Pancreas (tissue), 10 donors: ENCODE measurements around the gene DLG2. TPM values are rescaled to one million over a fixed set of nuclear protein-coding genes. Genes with fewer than 3 reads are reported as not detected.

Experiments
- ATAC-seq, 4 donors: fragments of 200-7000 bp; cut with Tn5 transposase; one replicate each; pipeline versions ENCODE4 v1.8.0 to v1.9.1; 2020; ENCODE audit warnings: mild to moderate bottlenecking in 4 of 4, moderate library complexity in 4 of 4
- DNase-seq, 6 donors: peaks; one replicate each; pipeline ENCODE4 v3.0.0-alpha.2; 2020
- FAIRE-seq: peaks from 2 replicates; lab custom pipeline; 2012; peaks lifted over from hg19 to GRCh38; lab: Jason Lieb, UNC
- H3K27ac ChIP-seq, 4 donors: fragments of 200-600 bp; sonication (generic); 1 replicate in 3 of 4; 2 replicates in 1 of 4; pipeline versions ENCODE4 v1.5.0 to v1.8.0; 2020
- H3K27me3 ChIP-seq, 4 donors: fragments of 200-600 bp; one replicate each; pipeline ENCODE4 v1.8.0; 2021
- H3K36me3 ChIP-seq, 3 donors: fragments of 200-600 bp; sonication (generic) in 1 of 3; one replicate each; pipeline versions ENCODE4 v1.5.0 to v1.8.0; 2020 to 2021
- H3K4me1 ChIP-seq, 3 donors: fragments of 200-600 bp; one replicate each; pipeline ENCODE4 v1.8.0; 2021
- H3K4me3 ChIP-seq, 4 donors: fragments of 200-600 bp; sonication (generic) in 2 of 4; one replicate each; pipeline versions ENCODE4 v1.5.0 to v1.8.0; 2020 to 2021
- H3K9me3 ChIP-seq, 4 donors: fragments of 200-600 bp; one replicate each; pipeline ENCODE4 v1.8.0; 2021
- whole genome bisulfite sequencing, 2 donors: extraction: QIAGEN DNeasy Blood & Tissue Kit; methylation state at CpG; one replicate each; pipeline ENCODE4 v1.1.7; 2013; 5-methylcytosine and 5-hydroxymethylcytosine counted together
- intact Hi-C, 3 donors: fragments of 100-400 bp; cut with DNase I; formaldehyde crosslinking; loops; one replicate each; pipeline versions ENCODE4 v1.11.1 to v1.14.2; 2022
- polyA plus RNA-seq, 2 donors: library from polyadenylated mRNA; stranded (reverse); fragments of 200-250 nt; gene quantifications; one replicate each; pipeline ENCODE4 v1.2.3, GENCODE V29; 2013
- total RNA-seq, 6 donors: library from RNA; stranded (reverse); fragmentation: NEBNext Ultra II Directional in 4 of 6; extraction: Animal tissue kit (Norgen Biotek cat#: 25700) in 4 of 6; gene quantifications; one replicate each; pipeline versions ENCODE4 v1.2.1 to v1.2.4, GENCODE V29; 2021 to 2023
- TF ChIP-seq, protein P1 (sequence below), 4 donors: fragments of 200-600 bp; sonication (generic) in 3 of 4; IDR thresholded peaks; one replicate each; pipeline versions ENCODE4 v1.5.0 to v1.8.0; 2021; ENCODE audit warnings: antibody characterized with exemption in 4 of 4
- donor health status: healthy with polysubstance abuse.
- donor health status: DM: no; HTN: no; CAD: no; lungs with moderate emphysema.
- donor health status: DM: no; HTN: no; CAD: no.
- donor health status: control.
- donor health status: control.
- donor health status: Bipolar disorder and iron deficiency.
- donor health status: DM: yes; HTN: yes; CAD: no.
- donor health status: DM: no; HTN: no; CAD: no.
- donor health status: DM: no; HTN: no; CAD: no.
- donor health status: DM: yes; HTN: yes; CAD: no.

The DLG2 gene
- total and polyA plus RNA-seq, 8 donors, result 1.2 to 5.4 (median 3.6) TPM

GRCh38 chr11:83727251-83727650 lies 1899.9 kb downstream of the DLG2 start:
- TF ChIP-seq, protein P1, sequence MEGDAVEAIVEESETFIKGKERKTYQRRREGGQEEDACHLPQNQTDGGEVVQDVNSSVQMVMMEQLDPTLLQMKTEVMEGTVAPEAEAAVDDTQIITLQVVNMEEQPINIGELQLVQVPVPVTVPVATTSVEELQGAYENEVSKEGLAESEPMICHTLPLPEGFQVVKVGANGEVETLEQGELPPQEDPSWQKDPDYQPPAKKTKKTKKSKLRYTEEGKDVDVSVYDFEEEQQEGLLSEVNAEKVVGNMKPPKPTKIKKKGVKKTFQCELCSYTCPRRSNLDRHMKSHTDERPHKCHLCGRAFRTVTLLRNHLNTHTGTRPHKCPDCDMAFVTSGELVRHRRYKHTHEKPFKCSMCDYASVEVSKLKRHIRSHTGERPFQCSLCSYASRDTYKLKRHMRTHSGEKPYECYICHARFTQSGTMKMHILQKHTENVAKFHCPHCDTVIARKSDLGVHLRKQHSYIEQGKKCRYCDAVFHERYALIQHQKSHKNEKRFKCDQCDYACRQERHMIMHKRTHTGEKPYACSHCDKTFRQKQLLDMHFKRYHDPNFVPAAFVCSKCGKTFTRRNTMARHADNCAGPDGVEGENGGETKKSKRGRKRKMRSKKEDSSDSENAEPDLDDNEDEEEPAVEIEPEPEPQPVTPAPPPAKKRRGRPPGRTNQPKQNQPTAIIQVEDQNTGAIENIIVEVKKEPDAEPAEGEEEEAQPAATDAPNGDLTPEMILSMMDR (IDR thresholded peaks at IDR 0.05), result no peak
- intact Hi-C loops, result no loop called here
- ATAC-seq, result peak; percentile 57 to 74 (median 63)
- no peak for FAIRE-seq
- Histone ChIP-seq H3K4me1 (peaks cover 7 to 29% (median 14%) of the 10 kb centered on the region in 3 donors), H3K27me3 (no peaks in the 10 kb centered on the region), H3K9me3 (no peaks in the 10 kb centered on the region), H3K27ac (no peak overlapping the region), H3K4me3 (no peak overlapping the region), H3K36me3 (no peaks in the 10 kb centered on the region)
- DNase-seq, result peak in 4 of 6 donors; percentile 23 to 64 (median 48)
- 53 to 57% methylated on average over 1 of the region's 1 CpG for WGBS, 2 donors

GRCh38 chr11:83726316-83726715 lies 1900.8 kb downstream of the DLG2 start:
- TF ChIP-seq, protein P1 (IDR thresholded peaks at IDR 0.05), result no peak
- no peak for DNase-seq
- Histone ChIP-seq H3K9me3 (no peaks in the 10 kb centered on the region), H3K36me3 (no peaks in the 10 kb centered on the region), H3K27ac (no peak overlapping the region), H3K27me3 (no peaks in the 10 kb centered on the region), H3K4me1 (peaks cover 7 to 29% (median 14%) of the 10 kb centered on the region in 3 donors), H3K4me3 (no peak overlapping the region)
- 75 to 81% methylated on average over 2 of the region's 2 CpGs for WGBS, 2 donors
- FAIRE-seq, result no peak
- no peak for ATAC-seq
- intact Hi-C loops, result no loop called here

DNA sequence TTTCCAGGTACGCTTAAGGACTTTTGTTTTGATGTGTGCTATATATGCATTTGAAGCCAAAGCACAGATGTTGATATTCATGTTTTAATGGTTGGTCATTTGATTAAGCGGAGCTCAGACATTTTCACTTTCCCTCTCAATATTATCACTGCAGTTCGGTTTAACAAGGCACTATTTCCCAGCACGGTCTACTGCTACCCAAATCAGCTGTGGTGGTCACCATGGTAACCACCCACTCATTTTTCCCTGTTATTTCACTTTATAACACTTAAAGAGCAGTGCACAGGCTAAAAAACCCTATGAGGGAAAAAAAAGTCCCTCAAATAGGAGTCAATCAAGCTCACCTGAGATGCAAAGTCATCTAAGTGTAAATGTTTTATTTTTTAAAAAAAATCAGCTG lies 1901.4 kb downstream of the DLG2 start:
- H3K4me3 ChIP-seq, result no peak overlapping the region
- DNase-seq, result no peak
- ATAC-seq, result no peak
- TF ChIP-seq, protein P1 (IDR thresholded peaks at IDR 0.05), result no peak
- no peaks in the 10 kb centered on the region for H3K36me3 ChIP-seq
- 58 to 63% methylated on average over 4 of the region's 4 CpGs for WGBS, 2 donors
- no peak for FAIRE-seq
- intact Hi-C loops, result no loop called here
- no peaks in the 10 kb centered on the region for H3K27me3 ChIP-seq
- no peak overlapping the region for H3K27ac ChIP-seq
- no peaks in the 10 kb centered on the region for H3K9me3 ChIP-seq
- H3K4me1 ChIP-seq, result peaks cover 7 to 29% (median 14%) of the 10 kb centered on the region in 3 donors

GRCh38 chr11:83725269-83725560 lies 1901.9 kb downstream of the DLG2 start:
- 11 to 17% methylated on average over 4 of the region's 4 CpGs for WGBS, 2 donors
- Histone ChIP-seq H3K27ac (peak overlapping the region in 2 of 4 donors; percentile 78 to 79), H3K9me3 (no peaks in the 10 kb centered on the region), H3K4me1 (peaks cover 7 to 29% (median 14%) of the 10 kb centered on the region in 3 donors), H3K27me3 (no peaks in the 10 kb centered on the region), H3K4me3 (peak overlapping the region in 2 of 4 donors; percentile 37 to 45), H3K36me3 (no peaks in the 10 kb centered on the region)
- peak in 1 of 4 donors; percentile 10 for ATAC-seq
- intact Hi-C loops, result no loop called here
- TF ChIP-seq, protein P1 (IDR thresholded peaks at IDR 0.05), result no peak
- no peak for DNase-seq
- FAIRE-seq, result no peak

GRCh38 chr11:83723999-83724398 lies 1903.1 kb downstream of the DLG2 start:
- FAIRE-seq (no peak), ATAC-seq (peak; percentile 67 to 85 (median 78)), DNase-seq (peak in 3 of 6 donors; percentile 36 to 58 (median 44))
- Histone ChIP-seq H3K4me1 (peaks cover 7 to 29% (median 14%) of the 10 kb centered on the region in 3 donors), H3K4me3 (peak overlapping the region in 3 of 4 donors; percentile 23 to 45 (median 37)), H3K9me3 (no peaks in the 10 kb centered on the region), H3K27me3 (no peaks in the 10 kb centered on the region), H3K27ac (peak overlapping the region in 3 of 4 donors; percentile 47 to 79 (median 78)), H3K36me3 (no peaks in the 10 kb centered on the region)
- intact Hi-C loops, result no loop called here
- 2 to 3% methylated on average over 6 of the region's 6 CpGs for WGBS, 2 donors
- TF ChIP-seq, protein P1 (IDR thresholded peaks at IDR 0.05), result peak in 2 of 4 donors; percentile 28 to 42
